ENCODE measurements around the gene AFF3. TPM values are rescaled to one million over a fixed set of nuclear protein-coding genes. Genes with fewer than 3 reads are reported as not detected.

Gene AFF3
- total and polyA plus RNA-seq, 4 experiments from 2014 or later: 0.63 to 4.6 (median 3.6) TPM

- no peaks in the 10 kb centered on the region for H3K27me3 ChIP-seq (ENCODE audit: insufficient read depth, low read length)
- H3K36me3 ChIP-seq (ENCODE audit: insufficient read depth, low read length): no peaks in the 10 kb centered on the region
- DNase-seq: no peak
- Mint-ChIP-seq H3K27ac (no peak overlapping the region), H3K36me3 (no peaks in the 10 kb centered on the region), H3K27me3 (peaks cover 0 to 2% of the 10 kb centered on the region in 2 donors), H3K4me3 (no peak overlapping the region), H3K4me1 (peaks cover 0 to 2% (median 0%) of the 10 kb centered on the region in 4 donors), H3K9me3 (no peaks in the 10 kb centered on the region)
- intact Hi-C loops (cut with micrococcal nuclease): no loop called here
- no peak overlapping the region for H3K27ac ChIP-seq (ENCODE audit: low read depth, low read length)
- ChIA-PET CTCF (ENCODE audit: partially characterized antibody) (no interaction called here), POLR2A (ENCODE audit: partially characterized antibody) (no interaction called here)
- H3K4me1 ChIP-seq (ENCODE audit: insufficient read depth, low read length): no peaks in the 10 kb centered on the region
- no peaks in the 10 kb centered on the region for H3K9me3 ChIP-seq (ENCODE audit: control insufficient read depth in 1 of 2, low read length in 2 of 2)
- no peak overlapping the region for H3K4me3 ChIP-seq (ENCODE audit: low read length in 2 of 2)
Observed at GRCh38 chr2:99899058-99899855, 243.1 kb downstream of the AFF3 start.

GRCh38 chr2:99898336-99899048 is 243.9 kb downstream of the AFF3 start:
- no peaks in the 10 kb centered on the region for H3K36me3 ChIP-seq (ENCODE audit: insufficient read depth, low read length)
- H3K27ac ChIP-seq (ENCODE audit: low read depth, low read length): no peak overlapping the region
- Mint-ChIP-seq H3K36me3 (no peaks in the 10 kb centered on the region), H3K27me3 (peaks cover 0 to 2% of the 10 kb centered on the region in 2 donors), H3K27ac (peak overlapping the region in 1 of 7 donors; percentile 36), H3K4me3 (no peak overlapping the region), H3K9me3 (no peaks in the 10 kb centered on the region), H3K4me1 (peaks cover 0 to 2% (median 0%) of the 10 kb centered on the region in 4 donors)
- CTCF ChIA-PET (ENCODE audit: partially characterized antibody): no interaction called here
- intact Hi-C loops (cut with micrococcal nuclease): no loop called here
- DNase-seq: no peak
- H3K4me3 ChIP-seq (ENCODE audit: low read length in 2 of 2): no peak overlapping the region
- no peaks in the 10 kb centered on the region for H3K27me3 ChIP-seq (ENCODE audit: insufficient read depth, low read length)
- POLR2A ChIA-PET (ENCODE audit: partially characterized antibody): no interaction called here
- H3K9me3 ChIP-seq (ENCODE audit: control insufficient read depth in 1 of 2, low read length in 2 of 2): no peaks in the 10 kb centered on the region
- no peaks in the 10 kb centered on the region for H3K4me1 ChIP-seq (ENCODE audit: insufficient read depth, low read length)

- no peak overlapping the region for H3K4me3 Mint-ChIP-seq
- Histone ChIP-seq H3K4me3 (ENCODE audit: low read length in 2 of 2) (no peak overlapping the region), H3K27me3 (ENCODE audit: insufficient read depth, low read length) (no peaks in the 10 kb centered on the region), H3K27ac (ENCODE audit: low read depth, low read length) (no peak overlapping the region), H3K4me1 (ENCODE audit: insufficient read depth, low read length) (no peaks in the 10 kb centered on the region), H3K36me3 (ENCODE audit: insufficient read depth, low read length) (no peaks in the 10 kb centered on the region), H3K9me3 (ENCODE audit: control insufficient read depth in 1 of 2, low read length in 2 of 2) (no peaks in the 10 kb centered on the region)
- intact Hi-C loops (cut with micrococcal nuclease): no loop called here
- ChIA-PET CTCF (ENCODE audit: partially characterized antibody) (no interaction called here), POLR2A (ENCODE audit: partially characterized antibody) (no interaction called here)
- no peak overlapping the region for H3K27ac Mint-ChIP-seq
- H3K4me1 Mint-ChIP-seq: no peaks in the 10 kb centered on the region
- H3K27me3 Mint-ChIP-seq: no peaks in the 10 kb centered on the region
- DNase-seq: no peak
- no peaks in the 10 kb centered on the region for H3K36me3 Mint-ChIP-seq
- H3K9me3 Mint-ChIP-seq: no peaks in the 10 kb centered on the region
Observed at GRCh38 chr2:99891428-99891780, 251.0 kb downstream of the AFF3 start.

GRCh38 chr2:99890568-99891427 is 251.6 kb downstream of the AFF3 start:
- Mint-ChIP-seq H3K27me3 (no peaks in the 10 kb centered on the region), H3K9me3 (no peaks in the 10 kb centered on the region), H3K27ac (no peak overlapping the region), H3K4me1 (no peaks in the 10 kb centered on the region), H3K4me3 (no peak overlapping the region), H3K36me3 (no peaks in the 10 kb centered on the region)
- DNase-seq: no peak
- Histone ChIP-seq H3K4me1 (ENCODE audit: insufficient read depth, low read length) (no peaks in the 10 kb centered on the region), H3K36me3 (ENCODE audit: insufficient read depth, low read length) (no peaks in the 10 kb centered on the region), H3K27me3 (ENCODE audit: insufficient read depth, low read length) (no peaks in the 10 kb centered on the region), H3K27ac (ENCODE audit: low read depth, low read length) (no peak overlapping the region), H3K4me3 (ENCODE audit: low read length in 2 of 2) (no peak overlapping the region), H3K9me3 (ENCODE audit: control insufficient read depth in 1 of 2, low read length in 2 of 2) (no peaks in the 10 kb centered on the region)
- intact Hi-C loops (cut with micrococcal nuclease): no loop called here
- ChIA-PET CTCF (ENCODE audit: partially characterized antibody) (no interaction called here), POLR2A (ENCODE audit: partially characterized antibody) (no interaction called here)

GRCh38 chr2:99888617-99889016 is 253.8 kb downstream of the AFF3 start:
- Mint-ChIP-seq H3K36me3 (no peaks in the 10 kb centered on the region), H3K27me3 (no peaks in the 10 kb centered on the region), H3K4me1 (no peaks in the 10 kb centered on the region), H3K27ac (no peak overlapping the region), H3K4me3 (no peak overlapping the region), H3K9me3 (no peaks in the 10 kb centered on the region)
- Histone ChIP-seq H3K4me3 (ENCODE audit: low read length in 2 of 2) (no peak overlapping the region), H3K9me3 (ENCODE audit: control insufficient read depth in 1 of 2, low read length in 2 of 2) (no peaks in the 10 kb centered on the region), H3K27ac (ENCODE audit: low read depth, low read length) (no peak overlapping the region), H3K4me1 (ENCODE audit: insufficient read depth, low read length) (no peaks in the 10 kb centered on the region), H3K27me3 (ENCODE audit: insufficient read depth, low read length) (no peaks in the 10 kb centered on the region), H3K36me3 (ENCODE audit: insufficient read depth, low read length) (no peaks in the 10 kb centered on the region)
- no peak for DNase-seq
- POLR2A ChIA-PET (ENCODE audit: partially characterized antibody): no interaction called here
- intact Hi-C loops (cut with micrococcal nuclease): no loop called here
- CTCF ChIA-PET (ENCODE audit: partially characterized antibody): no interaction called here

- Histone ChIP-seq H3K4me3 (ENCODE audit: low read length in 2 of 2) (no peak overlapping the region), H3K27ac (ENCODE audit: low read depth, low read length) (no peak overlapping the region), H3K4me1 (ENCODE audit: insufficient read depth, low read length) (no peaks in the 10 kb centered on the region), H3K9me3 (ENCODE audit: control insufficient read depth in 1 of 2, low read length in 2 of 2) (no peaks in the 10 kb centered on the region), H3K36me3 (ENCODE audit: insufficient read depth, low read length) (no peaks in the 10 kb centered on the region), H3K27me3 (ENCODE audit: insufficient read depth, low read length) (no peaks in the 10 kb centered on the region)
- intact Hi-C loops (cut with micrococcal nuclease): no loop called here
- no peaks in the 10 kb centered on the region for H3K27me3 Mint-ChIP-seq
- POLR2A ChIA-PET (ENCODE audit: partially characterized antibody): no interaction called here
- CTCF ChIA-PET (ENCODE audit: partially characterized antibody): no interaction called here
- no peak for DNase-seq
- H3K27ac Mint-ChIP-seq: no peak overlapping the region
- no peaks in the 10 kb centered on the region for H3K36me3 Mint-ChIP-seq
- H3K9me3 Mint-ChIP-seq: no peaks in the 10 kb centered on the region
- no peak overlapping the region for H3K4me3 Mint-ChIP-seq
- H3K4me1 Mint-ChIP-seq: no peaks in the 10 kb centered on the region
Observed at GRCh38 chr2:99886418-99886817, 256.0 kb downstream of the AFF3 start.

GRCh38 chr2:99883358-99883757 is 259.0 kb downstream of the AFF3 start:
- no peaks in the 10 kb centered on the region for H3K4me1 ChIP-seq (ENCODE audit: insufficient read depth, low read length)
- no peak overlapping the region for H3K4me3 ChIP-seq (ENCODE audit: low read length in 2 of 2)
- no peaks in the 10 kb centered on the region for H3K9me3 ChIP-seq (ENCODE audit: control insufficient read depth in 1 of 2, low read length in 2 of 2)
- no peaks in the 10 kb centered on the region for H3K36me3 Mint-ChIP-seq
- DNase-seq: no peak
- POLR2A ChIA-PET (ENCODE audit: partially characterized antibody): no interaction called here
- H3K4me1 Mint-ChIP-seq: no peaks in the 10 kb centered on the region
- H3K36me3 ChIP-seq (ENCODE audit: insufficient read depth, low read length): no peaks in the 10 kb centered on the region
- H3K27ac ChIP-seq (ENCODE audit: low read depth, low read length): no peak overlapping the region
- no peaks in the 10 kb centered on the region for H3K9me3 Mint-ChIP-seq
- CTCF ChIA-PET (ENCODE audit: partially characterized antibody): no interaction called here
- no peak overlapping the region for H3K4me3 Mint-ChIP-seq
- H3K27ac Mint-ChIP-seq: no peak overlapping the region
- no peaks in the 10 kb centered on the region for H3K27me3 ChIP-seq (ENCODE audit: insufficient read depth, low read length)
- peaks cover 0 to 1% of the 10 kb centered on the region in 2 donors for H3K27me3 Mint-ChIP-seq
- intact Hi-C loops (cut with micrococcal nuclease): no loop called here

Measured in CD4-positive, alpha-beta memory T cell (primary cell).